Type B pancreatic cell (in vitro differentiated cells): ENCODE measurements around the gene AGPS. TPM values are rescaled to one million over a fixed set of nuclear protein-coding genes. Genes with fewer than 3 reads are reported as not detected.
"Not testable (repeated sequence)": the region's sequence is repeated elsewhere in the genome, so short reads cannot be mapped to it uniquely, and the experiment has no call there.

Experiments
- DNase-seq: peaks from one replicate; pipeline ENCODE4 v3.0.0; 2021; ENCODE audit warnings: mixed read lengths; ENCODE audit not compliant: unreplicated experiment; ENCODE audit errors: extremely low spot score
- H3K27ac Mint-ChIP-seq: 2 replicates; pipeline ENCODE4 v1.8.0; 2021; ENCODE audit warnings: mild to moderate bottlenecking, mixed read lengths
- H3K27me3 Mint-ChIP-seq: 2 replicates; pipeline ENCODE4 v1.8.0; 2021; ENCODE audit warnings: mixed read lengths
- H3K36me3 Mint-ChIP-seq: 2 replicates; pipeline ENCODE4 v1.8.0; 2021; ENCODE audit warnings: mixed read lengths
- H3K4me1 Mint-ChIP-seq: one replicate; pipeline ENCODE4 v1.8.0; 2021; ENCODE audit warnings: mixed read lengths; ENCODE audit not compliant: unreplicated experiment
- H3K4me3 Mint-ChIP-seq: 2 replicates; pipeline ENCODE4 v1.8.0; 2021; ENCODE audit warnings: mild to moderate bottlenecking, mixed read lengths
- H3K9me3 Mint-ChIP-seq: 2 replicates; pipeline ENCODE4 v1.8.0; 2021; ENCODE audit warnings: mixed read lengths
- CTCF ChIP-seq: fragments of 200-600 bp; sonication (generic); conservative IDR thresholded peaks from 2 replicates; pipeline ENCODE4 v1.5.0; 2021; ENCODE audit warnings: antibody characterized with exemption, mild to moderate bottlenecking
- total RNA-seq: library from RNA; stranded (reverse); gene quantifications from 2 replicates; pipeline ENCODE4 v1.2.1, GENCODE V29; 2021; ENCODE audit warnings: low replicate concordance

AGPS gene
- total RNA-seq, 1 donor from 2014 or later: 52.1 TPM

- peaks cover 3% of the 10 kb centered on the region for H3K36me3 Mint-ChIP-seq
- no peak for TF ChIP-seq CTCF
- H3K27me3 Mint-ChIP-seq: no peaks in the 10 kb centered on the region
- H3K4me3 Mint-ChIP-seq: no peak overlapping the region
- no peak for DNase-seq
- no peak overlapping the region for H3K27ac Mint-ChIP-seq
- peaks cover 31% of the 10 kb centered on the region for H3K4me1 Mint-ChIP-seq
- no peaks in the 10 kb centered on the region for H3K9me3 Mint-ChIP-seq
These were observed 9.5 kb downstream of the AGPS start for GRCh38 chr2:177402096-177402495.

- H3K36me3 Mint-ChIP-seq: peaks cover 7% of the 10 kb centered on the region
- H3K27ac Mint-ChIP-seq: no peak overlapping the region
- no peaks in the 10 kb centered on the region for H3K27me3 Mint-ChIP-seq
- DNase-seq: no peak
- no peak for TF ChIP-seq CTCF
- H3K4me1 Mint-ChIP-seq: peaks cover 19% of the 10 kb centered on the region
- no peaks in the 10 kb centered on the region for H3K9me3 Mint-ChIP-seq
- no peak overlapping the region for H3K4me3 Mint-ChIP-seq
These were observed 11.3 kb downstream of the AGPS start for GRCh38 chr2:177403838-177404237.

- no peak for DNase-seq
- H3K4me1 Mint-ChIP-seq: peaks cover 17% of the 10 kb centered on the region
- no peaks in the 10 kb centered on the region for H3K27me3 Mint-ChIP-seq
- H3K36me3 Mint-ChIP-seq: peaks cover 7% of the 10 kb centered on the region
- H3K4me3 Mint-ChIP-seq: no peak overlapping the region
- H3K9me3 Mint-ChIP-seq: no peaks in the 10 kb centered on the region
- TF ChIP-seq CTCF: no peak
- no peak overlapping the region for H3K27ac Mint-ChIP-seq
These were observed 11.7 kb downstream of the AGPS start for GRCh38 chr2:177404243-177404642.

GRCh38 chr2:177405029-177405692, 12.6 kb downstream of the AGPS start:
- Mint-ChIP-seq H3K4me3 (no peak overlapping the region), H3K4me1 (peaks cover 17% of the 10 kb centered on the region), H3K9me3 (no peaks in the 10 kb centered on the region), H3K27ac (no peak overlapping the region), H3K36me3 (peaks cover 7% of the 10 kb centered on the region), H3K27me3 (no peaks in the 10 kb centered on the region)
- no peak for TF ChIP-seq CTCF
- no peak for DNase-seq

GRCh38 chr2:177406182-177406581, 13.6 kb downstream of the AGPS start:
- H3K4me1 Mint-ChIP-seq: peaks cover 13% of the 10 kb centered on the region
- H3K9me3 Mint-ChIP-seq: no peaks in the 10 kb centered on the region
- no peak overlapping the region for H3K27ac Mint-ChIP-seq
- TF ChIP-seq CTCF: no peak
- no peak for DNase-seq
- H3K27me3 Mint-ChIP-seq: no peaks in the 10 kb centered on the region
- H3K4me3 Mint-ChIP-seq: no peak overlapping the region
- H3K36me3 Mint-ChIP-seq: peaks cover 7% of the 10 kb centered on the region

GRCh38 chr2:177407031-177407430, 14.5 kb downstream of the AGPS start:
- DNase-seq: no peak
- no peak for TF ChIP-seq CTCF
- Mint-ChIP-seq H3K27ac (no peak overlapping the region), H3K4me3 (no peak overlapping the region), H3K9me3 (no peaks in the 10 kb centered on the region), H3K36me3 (peaks cover 12% of the 10 kb centered on the region), H3K4me1 (peaks cover 13% of the 10 kb centered on the region), H3K27me3 (no peaks in the 10 kb centered on the region)

- not testable (repeated sequence) for H3K27me3 Mint-ChIP-seq, H3K9me3 Mint-ChIP-seq, H3K27ac Mint-ChIP-seq, H3K4me1 Mint-ChIP-seq, DNase-seq, H3K4me3 Mint-ChIP-seq
- H3K36me3 Mint-ChIP-seq: peaks cover 19% of the 10 kb centered on the region
These were observed 18.1 kb downstream of the AGPS start for GRCh38 chr2:177410629-177411028.
